ENCODE data around the gene GAPVD1. TPM values are rescaled to one million over a fixed set of nuclear protein-coding genes. Genes with fewer than 3 reads are reported as not detected.

Gene GAPVD1
- total RNA-seq, 1 experiment from 2014 or later: 30.5 TPM

- no peak overlapping the region for H3K4me3 ChIP-seq (ENCODE audit: low read length)
- H3K27ac ChIP-seq (ENCODE audit: low read length): no peak overlapping the region
- DNase-seq (no peak), ATAC-seq (no peak)
- no peaks in the 10 kb centered on the region for H3K27me3 ChIP-seq (ENCODE audit: low read length)
- intact Hi-C loops (cut with micrococcal nuclease): no loop called here
- H2AFZ ChIP-seq (ENCODE audit: low read length): no peak overlapping the region
- no peak overlapping the region for H3K4me2 ChIP-seq (ENCODE audit: low read length)
- ChIA-PET CTCF (no interaction called here), POLR2A (ENCODE audit: unreplicated experiment) (interaction anchor here (0.6 kb wide), 1 partner anchor 291 kb away, joined by 3 read pairs; the partner anchor contains the start of gene MAPKAP1)
- no peaks in the 10 kb centered on the region for H3K9me2 ChIP-seq (replicated peaks; ENCODE audit: low read length)
- H3K79me2 ChIP-seq (ENCODE audit: low read length): no peaks in the 10 kb centered on the region
- H3K9ac ChIP-seq (ENCODE audit: low read length): no peak overlapping the region
- H3F3A ChIP-seq (ENCODE audit: low read length, unreplicated experiment): no peaks in the 10 kb centered on the region
- no TSS peak for BruUV-seq (replicated peaks)
- H4K20me1 ChIP-seq (ENCODE audit: low read length): no peaks in the 10 kb centered on the region
- TF ChIP-seq EZH2 (IDR thresholded peaks at IDR 0.05; ENCODE audit: low read length, unreplicated experiment) (no peak), EZH2phosphoT487 (IDR thresholded peaks at IDR 0.05; ENCODE audit: borderline replicate concordance, low read length) (no peak), CTCF (conservative IDR thresholded peaks at IDR 0.05; ENCODE audit: low read depth, low read length) (no peak)
- no peaks in the 10 kb centered on the region for H3K9me3 ChIP-seq (ENCODE audit: low read length)
- no peaks in the 10 kb centered on the region for H3K4me1 ChIP-seq (ENCODE audit: insufficient read depth, low read length)
- H3K36me3 ChIP-seq (ENCODE audit: low read depth, low read length): no peaks in the 10 kb centered on the region
These were observed 154.2 kb downstream of the GAPVD1 start for GRCh38 chr9:125415583-125416460.

- H2AFZ ChIP-seq (ENCODE audit: low read length): no peak overlapping the region
- no TSS peak for BruUV-seq (replicated peaks)
- H3K9me2 ChIP-seq (replicated peaks; ENCODE audit: low read length): no peaks in the 10 kb centered on the region
These were observed 154.9 kb downstream of the GAPVD1 start for GRCh38 chr9:125416517-125416916.

More at GRCh38 chr9:125416517-125416916, 154.9 kb downstream of the GAPVD1 start:
- ATAC-seq (no peak), DNase-seq (no peak)
- ChIA-PET CTCF (no interaction called here), POLR2A (ENCODE audit: unreplicated experiment) (interaction anchor here (0.6 kb wide), 1 partner anchor 290 kb away, joined by 3 read pairs; the partner anchor contains the start of gene MAPKAP1)
- H3K9me3 ChIP-seq (ENCODE audit: low read length): no peaks in the 10 kb centered on the region
- H3K27me3 ChIP-seq (ENCODE audit: low read length): no peaks in the 10 kb centered on the region
- no peak overlapping the region for H3K4me2 ChIP-seq (ENCODE audit: low read length)
- no peak overlapping the region for H3K9ac ChIP-seq (ENCODE audit: low read length)
- H4K20me1 ChIP-seq (ENCODE audit: low read length): no peaks in the 10 kb centered on the region
- H3K79me2 ChIP-seq (ENCODE audit: low read length): no peaks in the 10 kb centered on the region
- intact Hi-C loops (cut with micrococcal nuclease): no loop called here
- no peaks in the 10 kb centered on the region for H3K36me3 ChIP-seq (ENCODE audit: low read depth, low read length)
- H3K4me3 ChIP-seq (ENCODE audit: low read length): no peak overlapping the region
- no peaks in the 10 kb centered on the region for H3K4me1 ChIP-seq (ENCODE audit: insufficient read depth, low read length)
- TF ChIP-seq EZH2 (IDR thresholded peaks at IDR 0.05; ENCODE audit: low read length, unreplicated experiment) (no peak), CTCF (conservative IDR thresholded peaks at IDR 0.05; ENCODE audit: low read depth, low read length) (no peak), EZH2phosphoT487 (IDR thresholded peaks at IDR 0.05; ENCODE audit: borderline replicate concordance, low read length) (no peak)
- no peaks in the 10 kb centered on the region for H3F3A ChIP-seq (ENCODE audit: low read length, unreplicated experiment)
- no peak overlapping the region for H3K27ac ChIP-seq (ENCODE audit: low read length)

Other genes starting within 250 kb of the GAPVD1 start
- 4.4 and 5.2 TPM in 2 replicates for gene SCAI, start 118.3 kb upstream of the GAPVD1 start, total RNA-seq (2014; rRNA removed)
- 10.8 and 16.4 TPM in 2 replicates for gene PPP6C, start 72.0 kb upstream of the GAPVD1 start, total RNA-seq (2014; rRNA removed)
- 22.2 and 27.8 TPM in 2 replicates for gene RABEPK, start 61.3 kb upstream of the GAPVD1 start, total RNA-seq (2014; rRNA removed)
- gene HSPA5, start 20.5 kb upstream of the GAPVD1 start, total RNA-seq (2014; rRNA removed): 112 and 142 TPM in 2 replicates

Measured in PC-3 (cell line).